ENCODE results near the gene NIM1K. TPM values are rescaled to one million over a fixed set of nuclear protein-coding genes. Genes with fewer than 3 reads are reported as not detected.
A peak's percentile ranks its signal among the peaks of the same experiment; 100 is the strongest.

The NIM1K gene
- total and polyA plus RNA-seq, 2 of the 4 experiments (the other 2 are of a cell fraction) = 0.54 to 0.68 TPM

GRCh38 chr5:43281840-43282658, 90.0 kb downstream of the NIM1K start:
- POLR2A ChIA-PET (ENCODE audit: unreplicated experiment) = no interaction called here
- no peak for ATAC-seq (ENCODE audit: low read depth)

More at GRCh38 chr5:43281840-43282658, 90.0 kb downstream of the NIM1K start:
- no peak overlapping the region for H2BK20ac ChIP-seq (ENCODE audit: low read depth, low read length)
- BruUV-seq (replicated peaks) = no TSS peak
- H3K14ac ChIP-seq (replicated peaks; ENCODE audit: low read depth, low read length) = no peak overlapping the region
- H3K4ac ChIP-seq (ENCODE audit: low read depth, low read length) = no peak overlapping the region
- H3K4me2 ChIP-seq (ENCODE audit: low read depth, low read length) = no peak overlapping the region
- WGBS, 2 experiments (ENCODE audit: extremely low coverage in 2 of 2, insufficient read length in 1 of 2) = 60% methylated on average over 3 of the region's 7 CpGs; no CpG with 5 or more reads in 1 of the 2 experiments
- H2AFZ ChIP-seq (replicated peaks; ENCODE audit: low read length, poor library complexity) = no peak overlapping the region
- H2BK120ac ChIP-seq (ENCODE audit: low read depth, low read length) = no peak overlapping the region
- H2AK9ac ChIP-seq (replicated peaks; ENCODE audit: low read depth, low read length, poor library complexity) = no peak overlapping the region
- no peak overlapping the region for H2AK5ac ChIP-seq (ENCODE audit: low read depth, low read length)
- no peaks in the 10 kb centered on the region; the same call in 1 of the 2 replicates for H3K27me3 ChIP-seq (ENCODE audit: control insufficient read depth, insufficient read depth, low read length)
- TF ChIP-seq CEBPB (IDR thresholded peaks at IDR 0.05; ENCODE audit: low read depth, low read length) (no peak), POLR2A (IDR thresholded peaks at IDR 0.05; ENCODE audit: low read depth, low read length) (no peak), CHD1 (IDR thresholded peaks at IDR 0.05; ENCODE audit: low read depth, low read length) (no peak)
- H3K27ac ChIP-seq (ENCODE audit: insufficient read depth, low read length) = no peak overlapping the region
- H3K9me1 ChIP-seq (ENCODE audit: insufficient read depth, low read length) = no peaks in the 10 kb centered on the region
- CTCF ChIA-PET = no interaction called here
- no peak overlapping the region for H4K8ac ChIP-seq (ENCODE audit: low read depth in 2 of 2, low read length in 2 of 2)
- in situ Hi-C loops (cut with MboI; ENCODE audit: low sequenced_read_pairs) = no loop called here
- H3K23ac ChIP-seq (ENCODE audit: low read depth, low read length) = no peak overlapping the region
- intact Hi-C loops (cut with micrococcal nuclease) = no loop called here
- H3K56ac ChIP-seq (ENCODE audit: extremely low read depth, insufficient read depth, low read length) = no peak overlapping the region
- H4K5ac ChIP-seq (ENCODE audit: low read depth, low read length) = no peak overlapping the region
- H3K4me3 ChIP-seq (ENCODE audit: insufficient read depth, low read depth, low read length) = no peak overlapping the region
- no peak overlapping the region for H3K9ac ChIP-seq (ENCODE audit: low read depth, low read length)
- DNase-seq = peak; percentile 10
- H4K91ac ChIP-seq (ENCODE audit: insufficient read depth, low read depth, low read length) = no peak overlapping the region
- H3K79me1 ChIP-seq (ENCODE audit: low read depth in 1 of 2, low read length in 2 of 2) = no peaks in the 10 kb centered on the region
- H3K9me3 ChIP-seq (ENCODE audit: control insufficient read depth, insufficient read depth, low read length) = no peaks in the 10 kb centered on the region
- H3K18ac ChIP-seq (ENCODE audit: low read depth, low read length) = no peak overlapping the region
- H3K4me1 ChIP-seq (ENCODE audit: control insufficient read depth, insufficient read depth, low read length) = no peaks in the 10 kb centered on the region
- dilution Hi-C loops (cut with HindIII; ENCODE audit: low sequenced_read_pairs, unreplicated experiment) = no loop called here
- no peak overlapping the region for H2BK15ac ChIP-seq (ENCODE audit: low read depth, low read length)
- H4K20me1 ChIP-seq (ENCODE audit: insufficient read depth, low read length) = no peaks in the 10 kb centered on the region
- H2BK5ac ChIP-seq (ENCODE audit: low read depth, low read length, poor library complexity, severe bottlenecking) = no peak overlapping the region
- H3K36me3 ChIP-seq (ENCODE audit: control insufficient read depth, insufficient read depth, low read length) = peaks cover 1% of the 10 kb centered on the region; the same call in 1 of the 2 replicates

All from IMR-90 (cell line).